Effector memory CD4-positive, alpha-beta T cell (primary cell): Measurements from ENCODE around the gene NTN4.
"Not testable (repeated sequence)": the region's sequence is repeated elsewhere in the genome, so short reads cannot be mapped to it uniquely, and the experiment has no call there.

Source experiments
- DNase-seq, 3 donors: peaks; one replicate each; pipeline ENCODE4 v3.0.0-alpha.2; 2020
- H3K27ac ChIP-seq: 2 replicates; pipeline ENCODE4 v1.7.0; 2013; ENCODE audit warnings: mild to moderate bottlenecking, low read length, moderate library complexity; ENCODE audit not compliant: insufficient read depth, poor library complexity, severe bottlenecking
- H3K27me3 ChIP-seq: replicated peaks from 2 replicates; pipeline ENCODE4 v1.7.0; 2013; ENCODE audit warnings: mild to moderate bottlenecking, low read length; ENCODE audit not compliant: insufficient read depth, control insufficient read depth, poor library complexity, severe bottlenecking
- H3K36me3 ChIP-seq: 2 replicates; pipeline ENCODE4 v1.7.0; 2013; ENCODE audit warnings: mild to moderate bottlenecking, low read length, moderate library complexity; ENCODE audit not compliant: control insufficient read depth, insufficient read depth
- H3K4me1 ChIP-seq: 2 replicates; pipeline ENCODE4 v1.7.0; 2013; ENCODE audit warnings: low read length, mild to moderate bottlenecking; ENCODE audit not compliant: control insufficient read depth, insufficient read depth, poor library complexity, severe bottlenecking
- H3K4me3 ChIP-seq: 2 replicates; pipeline ENCODE4 v1.7.0; 2013; ENCODE audit warnings: low read length, low read depth, mild to moderate bottlenecking; ENCODE audit not compliant: insufficient read depth, poor library complexity, severe bottlenecking
- H3K9me3 ChIP-seq: 2 replicates; pipeline ENCODE4 v1.7.0; 2013; ENCODE audit warnings: mild to moderate bottlenecking, low read length, moderate library complexity; ENCODE audit not compliant: control insufficient read depth

The NTN4 gene

GRCh38 chr12:95815632-95816212 is 25.2 kb upstream of the NTN4 start:
- H3K4me3 ChIP-seq, result no peak overlapping the region
- no peaks in the 10 kb centered on the region for H3K36me3 ChIP-seq
- H3K4me1 ChIP-seq, result no peaks in the 10 kb centered on the region
- H3K9me3 ChIP-seq, result no peaks in the 10 kb centered on the region
- H3K27ac ChIP-seq, result no peak overlapping the region
- DNase-seq, result no peak
- H3K27me3 ChIP-seq, result no peaks in the 10 kb centered on the region

- not testable (repeated sequence) for H3K4me3 ChIP-seq, H3K9me3 ChIP-seq, H3K27me3 ChIP-seq, H3K27ac ChIP-seq, H3K36me3 ChIP-seq, DNase-seq, H3K4me1 ChIP-seq
These were observed 21.6 kb upstream of the NTN4 start for GRCh38 chr12:95812155-95812554.

- Histone ChIP-seq H3K9me3 (no peaks in the 10 kb centered on the region), H3K27ac (no peak overlapping the region), H3K4me3 (no peak overlapping the region), H3K36me3 (no peaks in the 10 kb centered on the region), H3K27me3 (no peaks in the 10 kb centered on the region), H3K4me1 (no peaks in the 10 kb centered on the region)
- DNase-seq, result no peak
These were observed 19.8 kb upstream of the NTN4 start for GRCh38 chr12:95810411-95810810.

GRCh38 chr12:95809000-95809680 is 18.6 kb upstream of the NTN4 start:
- Histone ChIP-seq H3K27ac (no peak overlapping the region), H3K9me3 (no peaks in the 10 kb centered on the region), H3K27me3 (no peaks in the 10 kb centered on the region), H3K4me3 (no peak overlapping the region), H3K4me1 (no peaks in the 10 kb centered on the region), H3K36me3 (no peaks in the 10 kb centered on the region)
- DNase-seq, result no peak

- Histone ChIP-seq H3K9me3 (no peaks in the 10 kb centered on the region), H3K36me3 (no peaks in the 10 kb centered on the region), H3K27me3 (no peaks in the 10 kb centered on the region), H3K4me3 (no peak overlapping the region), H3K27ac (no peak overlapping the region), H3K4me1 (no peaks in the 10 kb centered on the region)
- no peak for DNase-seq
These were observed 17.6 kb upstream of the NTN4 start for GRCh38 chr12:95808146-95808545.

GRCh38 chr12:95805864-95806671 is 15.5 kb upstream of the NTN4 start:
- peak; percentile 14 to 28 (median 16) for DNase-seq
- Histone ChIP-seq H3K27me3 (no peaks in the 10 kb centered on the region), H3K36me3 (no peaks in the 10 kb centered on the region), H3K4me3 (no peak overlapping the region), H3K4me1 (no peaks in the 10 kb centered on the region), H3K27ac (peak overlapping the region; percentile 69), H3K9me3 (no peaks in the 10 kb centered on the region)

GRCh38 chr12:95804291-95804690 is 13.7 kb upstream of the NTN4 start:
- no peaks in the 10 kb centered on the region for H3K27me3 ChIP-seq
- H3K4me3 ChIP-seq, result no peak overlapping the region
- H3K27ac ChIP-seq, result no peak overlapping the region
- no peak for DNase-seq
- H3K4me1 ChIP-seq, result no peaks in the 10 kb centered on the region
- H3K9me3 ChIP-seq, result no peaks in the 10 kb centered on the region
- H3K36me3 ChIP-seq, result no peaks in the 10 kb centered on the region

GRCh38 chr12:95803817-95804216 is 13.3 kb upstream of the NTN4 start:
- no peak overlapping the region for H3K27ac ChIP-seq
- no peaks in the 10 kb centered on the region for H3K9me3 ChIP-seq

GRCh38 chr12:95802482-95803270 is 12.1 kb upstream of the NTN4 start:
- no peak for DNase-seq
- Histone ChIP-seq H3K27ac (no peak overlapping the region), H3K36me3 (no peaks in the 10 kb centered on the region), H3K27me3 (no peaks in the 10 kb centered on the region), H3K9me3 (no peaks in the 10 kb centered on the region), H3K4me3 (no peak overlapping the region), H3K4me1 (no peaks in the 10 kb centered on the region)

More at GRCh38 chr12:95803817-95804216, 13.3 kb upstream of the NTN4 start:
- H3K36me3 ChIP-seq, result no peaks in the 10 kb centered on the region
- no peak for DNase-seq
- no peak overlapping the region for H3K4me3 ChIP-seq
- no peaks in the 10 kb centered on the region for H3K4me1 ChIP-seq
- H3K27me3 ChIP-seq, result no peaks in the 10 kb centered on the region
